ENCODE results near the gene KIAA1958.
"Not testable (repeated sequence)": the region's sequence is repeated elsewhere in the genome, so short reads cannot be mapped to it uniquely, and the experiment has no call there.

KIAA1958 gene

DNA sequence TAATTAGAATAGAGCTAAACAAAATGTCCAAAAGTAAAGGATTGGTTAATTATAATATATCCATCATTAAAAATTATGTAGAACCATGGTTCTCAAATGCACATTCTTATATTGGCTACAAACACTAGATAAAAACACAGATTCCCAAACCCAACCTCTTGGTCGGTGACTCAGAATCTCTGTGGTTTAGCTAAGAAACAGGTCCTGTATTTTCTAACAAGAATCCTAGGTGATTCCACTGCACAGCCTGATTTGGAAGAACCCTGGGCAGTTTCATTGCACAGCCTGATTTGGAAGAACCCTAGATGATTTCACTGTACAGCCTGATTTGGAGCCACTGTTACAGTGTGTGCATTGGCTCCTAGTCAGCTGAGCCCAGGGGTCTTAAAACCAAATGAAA lies 67.9 kb downstream of the KIAA1958 start:
- no peak for DNase-seq (ENCODE audit: low spot score)

DNA sequence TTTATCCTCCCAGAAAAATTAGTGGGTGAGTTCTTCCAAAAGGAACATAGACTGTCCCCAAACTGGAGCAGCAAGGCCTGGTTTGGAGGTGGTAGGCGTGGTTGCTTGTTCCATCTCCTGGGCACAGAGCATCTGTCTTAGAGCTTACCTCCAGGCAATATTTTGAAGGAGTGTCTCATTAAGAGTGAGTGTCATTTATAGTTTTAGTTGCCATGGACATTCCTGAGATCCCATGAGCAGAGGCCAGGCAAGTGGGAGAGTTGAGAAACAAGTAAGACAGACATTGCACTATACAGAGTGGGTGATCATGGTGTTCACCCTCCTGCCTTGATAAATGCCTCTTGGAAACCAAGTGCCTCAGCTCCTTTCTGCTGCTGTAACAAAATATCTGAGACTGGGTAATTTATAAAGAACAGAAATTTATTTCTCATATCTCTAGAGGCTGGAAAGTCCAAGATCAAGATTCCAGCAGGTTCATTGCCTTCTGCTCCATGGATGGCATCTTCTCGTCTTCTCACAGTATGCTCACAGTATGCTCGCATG lies 68.5 kb downstream of the KIAA1958 start:
- no peak for DNase-seq (ENCODE audit: low spot score)

DNA sequence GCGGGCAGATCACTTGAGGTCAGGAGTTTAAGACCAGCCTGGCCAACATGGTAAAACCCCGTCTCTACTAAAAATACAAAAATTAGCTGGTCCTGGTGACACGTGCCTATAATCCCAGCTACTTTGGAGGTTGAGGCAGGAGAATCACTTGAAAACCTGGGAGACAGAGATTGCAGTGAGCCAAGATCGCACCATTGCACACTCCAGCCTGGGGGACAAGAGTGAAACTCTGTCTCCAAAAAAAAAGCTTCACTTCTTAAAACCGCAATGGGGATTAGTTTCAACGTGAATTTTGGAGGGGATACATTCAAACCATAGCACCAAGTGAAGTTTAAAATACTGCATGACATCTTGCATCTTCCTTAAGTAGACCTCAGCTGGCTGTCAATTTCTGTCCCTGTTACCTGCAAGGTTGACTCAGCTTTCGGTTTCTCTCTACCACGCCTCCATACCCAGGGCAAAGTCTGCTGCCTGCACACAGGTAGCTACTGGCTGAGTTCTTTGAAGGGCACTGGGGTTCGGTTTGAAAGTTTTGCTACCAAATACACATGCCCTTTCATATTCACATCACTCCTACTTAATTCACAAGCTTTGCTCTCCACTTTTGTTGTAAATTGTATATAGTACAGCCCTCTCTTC lies 69.3 kb downstream of the KIAA1958 start:
- no peak for DNase-seq (ENCODE audit: low spot score)

DNA sequence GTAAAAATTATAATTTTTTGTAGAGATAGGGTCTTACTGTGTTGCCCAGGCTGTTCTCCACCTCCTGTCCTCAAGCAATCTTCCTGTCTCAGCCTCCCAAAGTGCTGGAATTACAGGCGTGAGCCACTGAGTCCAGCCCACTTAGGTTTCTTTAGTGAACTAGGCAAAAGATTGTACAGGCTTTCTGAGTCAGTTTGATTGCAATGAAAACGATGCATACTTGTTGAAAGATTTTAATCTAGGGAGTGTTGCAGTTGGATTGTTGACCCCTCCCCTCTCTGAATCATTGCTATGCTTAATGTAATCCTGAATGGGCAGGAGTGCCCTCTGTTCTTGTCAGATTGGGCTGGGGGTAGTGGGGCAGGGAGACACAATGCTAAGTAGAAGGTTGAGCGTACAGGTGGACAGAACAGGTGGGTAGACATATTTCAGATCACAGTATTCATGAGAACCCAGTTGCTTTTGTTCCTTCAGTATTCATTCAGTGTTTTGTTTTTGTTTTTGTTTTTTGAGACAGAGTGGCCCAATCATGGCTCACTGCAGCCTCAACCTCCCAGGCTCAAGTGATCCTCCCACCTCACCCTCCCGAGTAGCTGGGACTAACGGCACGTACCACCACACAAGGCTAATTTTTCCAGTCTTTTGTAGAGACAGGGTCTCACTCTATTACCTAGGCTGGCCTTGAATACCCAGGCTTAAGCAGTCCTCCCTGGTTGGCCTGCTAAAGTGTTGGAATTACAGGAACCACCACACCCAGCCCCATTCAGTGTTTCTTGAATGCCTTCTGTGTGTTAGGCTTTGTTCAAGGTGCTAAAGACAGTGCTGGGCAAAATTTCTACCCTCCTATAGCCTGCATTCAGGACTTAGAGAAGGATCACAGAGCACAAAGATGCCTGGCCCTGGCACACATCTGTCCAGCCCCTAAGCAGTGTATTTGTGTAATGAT lies 70.1 kb downstream of the KIAA1958 start:
- DNase-seq (ENCODE audit: low spot score) = no peak

DNA sequence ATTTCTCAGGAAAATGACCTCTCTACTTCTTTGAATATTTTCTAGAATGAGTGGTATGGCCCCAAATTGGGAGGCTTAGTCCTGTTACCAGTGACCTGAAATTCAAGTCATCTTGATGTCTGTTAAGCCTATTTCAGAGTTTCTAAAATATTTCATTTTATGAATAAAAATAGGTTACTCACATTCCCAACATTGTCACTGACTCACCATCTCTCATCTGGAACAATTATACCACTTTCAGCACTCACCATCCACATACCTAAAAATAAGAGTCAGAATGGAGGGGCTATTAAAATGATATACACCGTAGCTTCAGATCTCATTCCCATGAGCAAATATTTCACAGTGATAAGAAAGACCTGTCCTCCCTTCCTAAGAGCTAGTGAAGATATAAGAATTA lies 71.8 kb downstream of the KIAA1958 start:
- no peak for DNase-seq (ENCODE audit: low spot score)

DNA sequence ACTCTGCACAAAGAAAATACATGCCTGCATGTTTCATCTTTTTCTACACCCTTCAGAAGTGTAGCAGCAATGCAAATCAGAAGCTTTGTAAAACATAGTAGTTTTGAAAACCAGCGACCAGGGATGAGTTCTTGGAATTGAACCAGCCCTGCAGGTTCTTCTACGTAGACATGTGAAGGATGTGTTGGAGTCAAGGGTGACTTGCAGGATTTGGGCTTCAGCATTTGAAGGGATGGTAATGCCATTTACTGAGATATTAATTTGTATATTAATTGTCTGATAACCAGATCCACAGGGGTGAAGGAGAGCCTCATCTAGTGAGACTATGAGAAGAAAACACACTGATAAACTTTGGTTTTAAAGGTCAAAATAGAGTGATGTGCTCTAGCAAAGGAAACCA lies 72.4 kb downstream of the KIAA1958 start:
- DNase-seq (ENCODE audit: low spot score) = no peak

DNA sequence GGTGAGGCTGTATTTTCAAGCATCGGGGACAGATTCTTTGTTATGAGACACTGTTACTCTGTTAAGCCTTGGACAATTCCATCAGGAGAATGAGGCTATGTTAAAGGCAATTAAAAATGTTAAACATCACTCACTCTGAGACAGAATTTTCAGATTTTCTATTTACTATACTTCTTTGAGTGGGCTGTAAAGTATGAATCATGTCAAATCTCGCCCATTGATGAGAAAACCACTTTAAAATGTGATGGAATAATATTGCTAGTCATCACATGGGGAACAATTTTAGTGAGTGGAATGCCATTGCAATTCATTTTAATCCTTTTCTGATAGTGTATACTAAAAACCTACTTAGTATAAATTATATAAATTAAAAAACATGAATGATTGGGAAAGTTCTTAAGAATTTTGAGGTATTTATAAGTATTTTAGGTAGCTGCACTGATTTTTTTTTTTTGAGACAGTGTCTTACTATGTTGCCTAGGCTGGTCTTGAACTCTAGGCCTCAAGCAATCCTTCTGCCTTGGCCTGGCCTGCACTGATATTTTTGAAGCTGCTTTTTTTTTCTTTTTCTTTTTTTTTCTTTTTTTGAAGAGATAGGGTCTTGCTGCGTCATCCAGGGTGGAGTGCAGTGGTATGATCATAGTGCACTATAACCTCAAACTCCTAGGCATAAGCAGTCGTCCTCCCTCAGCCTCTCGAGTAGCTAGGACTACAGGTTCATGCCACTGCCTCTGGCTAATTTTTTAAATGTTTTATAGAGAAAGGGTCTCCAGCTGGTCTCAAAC lies 73.2 kb downstream of the KIAA1958 start:
- no peak for DNase-seq (ENCODE audit: low spot score)

DNA sequence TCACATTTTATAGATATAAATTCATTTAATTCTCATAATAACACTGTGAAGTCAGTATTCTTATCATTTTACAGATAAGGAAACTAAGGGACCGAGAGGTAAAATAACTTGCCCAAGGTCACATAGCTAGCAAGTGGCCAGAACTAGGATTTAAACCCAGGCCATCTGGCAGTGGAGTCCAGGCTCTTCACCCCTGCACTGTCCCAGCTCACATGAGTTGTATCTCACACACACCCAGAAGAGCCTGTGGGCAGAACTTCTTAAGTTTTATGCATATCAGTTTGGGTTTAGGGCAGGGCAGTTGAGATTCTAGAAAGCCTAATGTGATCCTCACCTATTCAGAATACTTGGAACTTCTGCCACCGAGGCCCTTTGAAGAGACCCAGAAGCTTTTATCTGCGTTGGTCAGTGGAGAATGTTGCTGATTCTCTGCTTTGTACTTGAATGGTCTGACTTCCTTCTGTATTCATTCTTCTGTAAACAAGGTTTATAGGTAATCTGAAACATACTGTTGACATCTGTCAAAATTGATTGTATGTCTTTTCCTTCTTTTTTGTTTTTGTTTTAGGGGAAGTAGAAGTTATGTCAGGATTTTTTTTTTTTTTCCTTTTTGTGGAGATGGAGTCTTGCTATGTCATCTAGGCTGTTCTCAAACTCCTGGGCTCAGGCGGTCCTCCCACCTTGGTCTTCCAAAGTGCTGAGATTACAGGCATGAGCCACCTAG lies 75.8 kb downstream of the KIAA1958 start:
- no peak for DNase-seq (ENCODE audit: low spot score)

DNA sequence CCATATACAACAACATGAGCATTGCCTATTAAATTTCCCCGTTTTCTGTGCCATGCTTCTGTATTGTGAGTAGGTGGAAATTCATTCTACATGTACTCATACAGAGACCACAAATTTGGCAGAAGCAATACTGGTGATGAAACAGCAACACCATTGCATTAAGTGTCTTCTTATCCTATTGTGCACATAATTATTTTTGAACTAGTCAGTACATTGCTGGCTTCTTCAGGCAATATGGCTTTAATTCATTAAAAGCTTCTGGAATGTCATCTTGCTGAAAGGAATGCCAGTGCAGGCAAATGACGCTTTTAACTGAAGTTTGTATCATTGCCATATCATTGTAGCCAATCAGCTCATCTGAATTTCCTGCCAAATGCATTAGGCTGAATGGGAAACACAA lies 82.6 kb downstream of the KIAA1958 start:
- no peak for DNase-seq (ENCODE audit: low spot score)

DNA sequence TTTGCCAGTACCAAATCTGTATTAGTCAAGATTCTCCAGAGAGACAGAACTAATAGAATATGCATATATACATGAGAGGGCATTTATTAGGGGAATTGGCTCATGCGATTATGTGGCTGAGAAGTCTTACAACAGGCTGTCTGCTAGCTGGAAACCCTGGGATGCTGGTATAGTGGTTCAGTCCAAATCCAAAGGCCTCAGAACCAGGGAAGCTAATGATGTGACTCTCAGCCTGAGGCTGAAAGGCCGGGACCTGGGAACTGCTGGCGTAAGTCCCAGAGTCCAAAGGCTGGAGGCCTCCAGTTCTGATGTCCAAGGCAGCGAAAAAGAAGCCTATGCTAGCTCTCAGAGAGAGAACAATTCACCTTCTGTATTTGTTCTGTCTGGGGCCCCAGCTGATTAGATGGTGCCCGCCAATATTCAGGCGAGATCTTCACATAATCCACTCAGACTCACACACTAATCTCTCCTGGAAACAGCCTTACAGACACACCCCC lies 84.1 kb downstream of the KIAA1958 start:
- no peak for DNase-seq (ENCODE audit: low spot score)

DNA sequence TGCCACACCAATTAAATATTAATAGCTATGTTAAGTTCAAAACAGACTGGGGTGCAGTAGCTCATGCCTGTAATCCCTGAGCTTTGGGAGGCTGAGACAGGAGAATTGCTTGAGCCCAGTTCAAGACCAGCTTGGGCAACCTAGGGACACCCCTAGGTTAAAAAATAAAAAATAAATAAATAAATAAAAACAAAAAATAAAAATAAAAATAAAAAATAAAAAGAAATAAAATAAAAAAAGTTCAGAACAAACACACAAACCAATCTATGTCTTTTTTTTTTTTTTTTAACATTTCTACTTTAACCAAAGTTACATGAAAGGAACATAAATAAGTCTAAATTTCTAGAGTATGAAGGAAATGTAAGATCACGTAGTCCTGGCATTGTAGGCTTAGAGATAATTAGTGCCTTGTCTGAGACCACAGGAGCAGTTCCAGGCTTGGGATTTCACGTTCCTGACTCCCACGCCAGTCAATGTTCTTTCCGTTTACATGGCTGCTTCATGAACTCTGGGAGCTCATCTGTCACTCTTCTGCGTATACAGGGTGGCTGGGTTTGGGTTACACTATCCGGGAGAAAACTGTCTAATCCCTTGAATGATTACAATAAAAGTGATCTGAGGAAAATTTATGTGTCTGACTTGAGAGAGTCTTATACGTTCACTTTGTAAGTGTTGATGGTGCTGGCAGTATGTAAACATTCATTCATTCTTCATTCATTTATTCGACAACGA lies 85.2 kb downstream of the KIAA1958 start:
- DNase-seq (ENCODE audit: low spot score) = no peak

DNA sequence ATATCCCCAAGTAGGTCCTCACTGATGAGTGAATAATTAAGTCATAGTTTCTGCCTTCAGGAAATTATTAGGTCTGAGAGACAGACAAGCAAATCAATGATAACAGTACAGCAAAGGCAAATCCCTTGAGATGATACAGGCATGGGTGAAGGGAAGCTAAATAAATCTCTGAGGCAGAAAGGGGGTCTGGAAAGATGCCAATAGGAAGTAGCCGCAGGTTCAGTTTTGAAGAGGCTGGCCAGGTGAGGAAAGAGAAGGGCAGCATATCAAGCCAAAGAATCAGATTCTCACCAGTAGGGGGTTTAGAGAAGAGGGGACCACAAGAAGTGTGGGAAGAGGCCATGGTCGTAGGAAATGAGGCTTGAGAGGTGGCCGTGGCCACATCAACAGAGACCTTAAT lies 85.8 kb downstream of the KIAA1958 start:
- no peak for DNase-seq (ENCODE audit: low spot score)

DNA sequence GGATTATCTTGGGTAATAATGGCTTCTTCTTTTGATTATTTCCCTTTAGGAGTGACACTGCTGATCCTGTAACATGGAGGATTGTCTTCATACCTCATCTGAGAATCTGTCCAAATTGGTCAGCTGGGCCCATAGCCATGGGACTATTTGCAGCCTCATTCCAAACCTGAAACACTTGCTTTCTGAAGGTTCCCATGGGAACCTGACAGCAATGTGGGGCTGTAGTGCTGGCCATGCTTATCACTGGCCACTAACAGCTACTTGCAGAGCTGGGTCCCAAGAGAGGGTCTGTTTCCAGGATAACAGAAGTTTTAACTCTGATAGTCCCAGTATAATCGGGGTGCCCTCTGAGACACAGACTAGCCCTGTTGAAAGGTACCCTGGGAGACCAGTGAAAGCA lies 87.4 kb downstream of the KIAA1958 start:
- DNase-seq (ENCODE audit: low spot score) = no peak

DNA sequence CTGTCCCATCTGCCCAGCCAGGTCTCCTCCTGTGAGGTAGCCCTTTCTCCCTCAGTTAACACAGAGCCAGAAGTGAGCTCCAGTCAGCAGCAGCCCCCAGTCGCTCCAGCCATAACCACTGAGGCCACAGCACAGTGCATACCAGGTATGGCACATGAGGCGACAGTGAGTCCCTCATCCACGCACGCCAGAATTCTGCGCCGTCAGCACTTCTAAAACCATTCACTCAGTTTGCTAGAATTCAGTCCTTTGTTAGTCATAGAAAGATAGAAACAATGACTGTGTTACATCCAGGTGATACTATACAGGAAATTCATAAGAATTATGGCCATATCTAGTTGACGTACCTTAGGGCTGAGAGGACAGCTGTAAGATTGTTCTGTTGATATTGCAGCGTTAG lies 88.5 kb downstream of the KIAA1958 start:
- no peak for DNase-seq (ENCODE audit: low spot score)

DNA sequence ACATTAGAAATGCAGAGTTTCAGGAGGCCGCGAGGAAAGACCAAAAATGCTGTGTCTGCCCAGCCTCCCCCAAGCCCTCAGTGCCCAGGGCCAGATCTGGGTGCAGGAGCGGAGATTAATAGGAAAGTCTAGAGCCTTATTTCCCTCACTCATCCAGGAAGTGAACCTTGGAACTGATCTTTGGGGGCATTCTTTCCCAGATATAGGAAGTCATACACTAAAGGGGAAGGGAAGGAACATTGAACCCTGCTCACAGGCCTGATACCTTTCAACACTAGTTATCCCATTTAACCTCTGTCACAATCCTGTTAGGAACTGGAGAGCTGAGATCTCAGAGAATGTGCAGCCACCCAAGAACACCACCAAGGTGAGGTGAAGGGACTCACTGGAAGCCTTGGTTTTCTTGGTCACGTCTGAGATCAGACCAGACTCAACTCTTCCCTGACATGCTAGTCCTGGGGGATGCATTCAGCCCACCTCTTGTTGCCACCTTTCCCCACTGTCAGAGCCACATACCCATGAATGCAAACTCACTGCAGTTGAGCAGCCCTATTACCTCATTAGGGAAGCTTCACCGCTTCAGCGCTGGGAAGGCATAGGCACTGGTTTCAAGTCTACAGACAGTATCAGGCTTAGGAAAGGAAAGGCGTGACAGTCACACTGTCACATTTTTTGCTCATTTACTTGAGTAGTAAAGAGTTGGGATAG lies 95.0 kb downstream of the KIAA1958 start:
- DNase-seq (ENCODE audit: low spot score) = no peak

DNA sequence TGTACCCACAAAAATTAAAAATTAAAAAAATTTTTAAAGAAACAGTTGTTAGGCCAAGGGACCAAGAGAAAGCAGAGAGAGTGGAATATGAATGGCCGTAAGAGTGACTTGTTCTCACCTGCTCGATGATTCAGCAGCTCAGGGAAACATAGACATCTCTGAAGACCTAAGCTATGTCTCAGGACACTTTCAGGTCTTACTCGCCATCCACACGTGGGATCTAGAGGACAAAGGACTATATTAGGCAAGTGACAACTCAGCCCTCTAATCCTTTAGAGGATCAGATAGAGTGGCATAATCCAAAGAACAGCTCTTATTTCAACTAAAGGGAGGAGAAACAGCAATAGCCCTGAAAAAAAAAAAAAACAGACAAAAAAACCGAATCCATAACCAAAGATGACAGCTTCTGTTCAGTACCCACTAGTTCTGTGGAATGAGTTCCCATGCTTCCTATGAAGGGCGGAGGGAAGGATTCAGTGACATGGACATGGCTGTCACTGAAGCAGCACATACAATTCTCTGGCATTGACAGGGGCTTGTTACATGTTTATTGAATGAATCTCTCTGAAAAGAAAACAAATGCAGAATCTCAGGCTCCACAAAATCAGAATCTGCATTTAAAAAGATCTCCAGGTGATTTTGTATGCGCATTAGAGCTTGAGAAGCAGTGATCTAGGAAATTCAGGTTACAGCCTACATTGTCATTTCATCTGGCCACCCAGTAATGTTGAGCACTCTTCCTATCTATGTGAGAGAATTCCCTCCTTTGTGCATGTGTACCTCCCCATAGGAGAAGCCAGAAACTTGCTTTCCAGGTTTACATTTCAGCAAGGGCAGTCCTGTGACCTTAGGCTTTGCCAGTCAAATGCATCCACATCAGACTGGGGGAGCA lies 96.0 kb downstream of the KIAA1958 start:
- no peak for DNase-seq (ENCODE audit: low spot score)

DNA sequence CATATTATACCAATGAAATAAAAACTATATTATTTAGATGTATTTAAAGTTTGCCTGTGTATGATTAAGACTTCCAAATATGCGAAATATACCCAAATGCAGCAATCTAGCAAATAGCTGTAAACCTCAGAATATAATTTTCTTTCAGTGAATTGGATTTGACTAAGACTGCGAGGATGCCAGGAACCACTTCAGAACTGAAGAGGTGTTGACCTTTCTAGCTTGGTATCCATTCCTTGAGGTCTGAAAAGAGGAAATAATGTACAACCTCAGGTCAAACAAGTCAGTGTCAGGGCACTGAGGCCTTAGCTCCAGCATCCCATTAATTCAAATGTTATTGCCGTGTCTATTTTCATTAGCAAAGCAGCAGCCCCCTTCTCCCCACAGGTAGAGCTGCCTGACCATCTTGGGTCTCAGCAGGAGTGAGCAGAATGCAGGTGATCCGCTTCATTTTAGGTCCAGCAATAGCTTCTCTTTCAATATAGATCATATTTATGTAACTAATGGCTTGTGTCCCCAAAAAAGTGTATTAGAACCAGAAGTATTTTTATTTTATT lies 100.0 kb downstream of the KIAA1958 start:
- no peak for DNase-seq (ENCODE audit: low spot score)

DNA sequence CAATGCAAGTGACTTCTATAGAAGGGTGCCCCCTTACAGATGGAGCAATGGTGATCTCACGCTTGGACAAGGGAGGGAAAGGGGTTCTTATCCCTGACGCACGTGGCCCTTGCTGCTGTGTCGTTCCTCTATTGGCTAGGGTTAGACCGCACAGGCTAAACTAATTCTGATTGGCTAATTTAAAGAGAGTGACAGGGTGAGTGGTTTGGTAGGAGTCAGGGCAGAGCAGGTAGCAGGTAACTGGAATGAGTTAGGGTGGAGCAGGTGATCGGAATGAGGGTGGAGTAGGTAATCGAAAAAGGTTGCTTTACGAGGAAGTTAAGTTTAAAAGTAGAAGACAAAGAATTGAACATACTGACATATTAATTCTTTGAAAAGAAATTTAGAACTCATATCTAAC lies 105.2 kb downstream of the KIAA1958 start:
- DNase-seq (ENCODE audit: low spot score) = not testable (repeated sequence)

All from SK-N-DZ (cell line).